CD4-positive, alpha-beta T cell treated with Interferon gamma for 1 hour (primary cell): ENCODE results near the gene CRK.

Experiments
- DNase-seq: peaks from one replicate; pipeline ENCODE4 v3.0.0-alpha.2; 2020

Gene CRK

GRCh38 chr17:1485423-1486376, 29.7 kb upstream of the CRK start:
- DNase-seq: peak; percentile 49

DNA sequence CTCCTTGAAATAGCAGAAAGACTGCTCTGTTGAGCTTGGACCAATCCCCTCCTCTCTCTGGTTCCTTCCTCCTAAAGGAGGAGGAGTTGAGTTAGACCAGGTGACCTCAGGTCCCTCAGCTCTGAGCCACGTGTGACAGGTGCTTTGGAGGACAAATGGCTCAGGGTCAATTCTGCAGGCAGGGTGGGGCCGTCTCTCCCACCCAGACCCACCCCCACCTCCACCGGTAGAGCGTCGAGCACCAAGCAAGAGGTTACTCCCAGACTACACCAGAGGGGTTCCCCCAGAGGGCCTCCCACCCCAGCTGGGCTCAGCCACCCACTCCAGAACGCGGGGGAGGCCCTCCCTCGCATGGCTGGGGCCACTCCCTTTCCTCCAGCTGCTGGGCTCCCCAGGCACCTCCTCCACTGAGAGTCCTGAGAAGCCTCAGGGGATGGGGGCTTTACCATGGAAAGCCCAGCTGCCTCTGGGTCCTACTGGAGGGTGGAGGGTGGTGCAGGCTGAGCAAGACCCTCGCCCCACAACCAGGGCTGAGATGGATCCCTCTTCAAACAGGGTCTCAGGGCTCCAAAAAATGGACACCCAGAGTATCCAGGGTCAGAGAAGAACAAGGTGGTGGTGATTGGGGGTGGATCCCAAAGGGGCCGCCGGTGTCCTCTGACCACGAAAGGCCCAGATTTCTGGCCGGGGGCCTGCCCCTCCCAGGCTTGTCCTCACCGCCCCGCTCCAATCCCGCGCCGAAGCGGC, 28.8 kb upstream of the CRK start:
- DNase-seq: peak; percentile 80

GRCh38 chr17:1484060-1484535, 28.1 kb upstream of the CRK start:
- DNase-seq: no peak

DNA sequence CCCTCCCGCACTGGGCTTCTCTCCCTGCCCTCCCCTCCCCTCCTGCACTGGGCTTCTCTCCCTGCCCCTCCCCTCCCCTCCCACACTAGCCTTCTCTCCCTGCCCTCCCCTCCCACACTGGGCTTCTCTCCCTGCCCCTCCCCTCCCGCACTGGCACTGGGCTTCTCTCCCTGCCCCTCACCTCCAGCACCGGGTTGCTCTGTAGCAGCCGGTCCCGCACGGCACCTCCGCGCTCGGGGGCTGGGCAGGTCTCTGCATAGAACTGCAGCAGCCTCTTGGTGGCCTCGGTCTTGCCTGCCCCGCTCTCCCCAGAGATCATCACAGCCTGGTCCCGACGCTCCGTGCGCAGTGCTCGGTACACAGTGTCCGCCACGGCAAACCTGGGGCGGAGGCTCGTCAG, 26.6 kb upstream of the CRK start:
- DNase-seq: no peak

DNA sequence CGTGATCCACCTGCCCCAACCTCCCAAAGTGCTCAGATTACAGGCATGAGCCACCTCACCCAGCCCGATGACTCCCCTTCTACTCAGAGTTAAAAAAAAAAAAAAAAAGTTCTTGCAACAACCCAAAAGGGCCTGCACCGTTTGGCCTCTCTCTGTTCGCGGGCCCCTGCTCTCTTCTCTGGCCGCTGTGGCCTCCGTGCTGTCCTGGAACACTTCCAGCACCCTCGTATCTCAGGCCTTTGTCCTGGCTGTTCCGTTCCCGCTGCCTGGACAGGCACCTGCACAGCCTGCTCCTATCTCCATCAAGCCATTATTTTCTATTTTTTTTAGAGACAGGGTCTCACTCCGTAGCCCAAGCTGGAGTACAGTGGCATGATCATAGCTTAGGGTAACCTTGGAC, 25.7 kb upstream of the CRK start:
- no peak for DNase-seq

GRCh38 chr17:1480747-1481465, 24.9 kb upstream of the CRK start:
- no peak for DNase-seq

- no peak for DNase-seq
These were observed 22.4 kb upstream of the CRK start for GRCh38 chr17:1478418-1478817.

DNA sequence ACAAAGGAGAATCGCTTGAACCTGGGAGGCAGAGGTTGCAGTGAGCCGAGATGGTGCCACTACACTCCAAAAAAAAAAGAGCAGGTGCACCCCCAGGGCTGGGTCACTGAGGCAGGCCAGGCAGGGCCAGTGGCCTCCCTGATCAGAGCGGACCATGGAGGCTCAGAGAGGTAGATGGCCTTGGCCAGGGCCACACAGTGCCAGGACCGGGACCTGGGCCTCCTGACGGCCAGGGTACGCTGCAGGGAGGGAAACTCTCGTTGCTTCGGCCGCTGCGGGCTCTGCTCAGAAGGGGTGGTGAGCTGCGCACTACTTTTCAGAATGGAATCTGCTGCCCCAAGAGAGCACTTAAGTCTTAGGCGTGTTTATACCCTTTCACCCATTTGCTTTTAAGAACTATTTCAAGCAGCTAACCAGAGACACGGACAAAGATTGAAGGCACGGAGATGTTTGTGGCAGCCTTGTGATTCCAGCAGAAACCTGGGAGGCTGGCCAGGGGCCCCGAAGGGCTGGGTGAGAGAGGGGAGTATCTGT, 19.4 kb upstream of the CRK start:
- no peak for DNase-seq

DNA sequence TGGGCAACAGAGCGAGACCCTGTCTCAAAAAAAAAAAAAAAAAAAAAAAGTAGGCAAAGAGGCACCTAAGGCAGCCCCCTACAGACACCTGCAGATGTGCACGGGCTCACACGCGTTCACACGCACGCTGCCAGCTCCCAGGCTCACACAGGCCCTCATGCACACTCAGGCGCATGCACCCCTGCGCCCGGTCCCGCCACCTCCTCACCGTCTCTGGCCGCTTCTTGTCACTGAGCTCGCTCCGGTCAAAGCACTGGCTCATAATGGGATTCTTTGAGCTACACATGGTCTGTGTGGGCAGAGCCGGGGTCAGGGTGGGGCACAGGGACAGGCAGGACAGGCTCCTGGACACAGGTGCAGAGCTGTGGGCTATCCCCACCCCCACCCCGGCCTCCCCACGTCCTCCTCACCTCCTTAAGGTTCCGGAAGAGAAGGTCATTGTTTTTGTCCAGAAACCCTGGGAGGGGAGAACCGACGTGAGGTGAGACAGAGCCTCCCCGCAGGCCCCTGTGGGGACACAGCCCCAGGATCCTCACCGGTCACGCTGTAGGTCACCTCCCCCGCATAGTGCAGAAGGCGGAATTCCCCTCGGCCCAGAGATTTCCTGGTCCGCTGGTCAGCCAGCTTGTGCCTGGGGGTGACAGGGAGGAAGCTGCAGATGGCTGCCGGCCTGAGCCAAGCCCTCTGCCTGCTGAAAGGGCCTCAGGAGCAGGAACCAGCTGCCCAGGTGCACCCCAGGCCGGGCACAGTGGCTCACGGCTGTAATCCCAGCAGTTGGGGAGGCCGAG, 18.6 kb upstream of the CRK start:
- no peak for DNase-seq

GRCh38 chr17:1473841-1474240, 17.8 kb upstream of the CRK start:
- DNase-seq: peak; percentile 38

DNA sequence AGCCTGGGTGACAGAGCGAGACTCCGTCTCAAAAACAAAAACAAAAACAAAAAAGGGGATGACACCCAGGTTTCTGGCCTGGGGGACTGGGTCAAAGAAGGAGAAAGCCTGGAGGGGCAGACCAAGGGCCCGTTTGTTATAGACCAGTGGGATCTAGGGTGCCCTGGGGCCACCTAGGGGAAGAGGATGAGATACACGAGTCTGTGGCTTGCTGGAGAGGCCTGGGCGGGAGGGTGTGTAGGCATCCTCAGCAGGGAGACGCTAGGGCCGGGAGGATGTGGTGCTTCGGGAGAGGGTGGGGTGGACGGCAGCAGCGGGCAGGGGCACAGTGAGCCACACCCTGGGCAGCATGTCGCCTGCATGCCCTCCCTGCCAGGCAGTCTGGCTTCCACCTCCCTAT, 17.1 kb upstream of the CRK start:
- no peak for DNase-seq

DNA sequence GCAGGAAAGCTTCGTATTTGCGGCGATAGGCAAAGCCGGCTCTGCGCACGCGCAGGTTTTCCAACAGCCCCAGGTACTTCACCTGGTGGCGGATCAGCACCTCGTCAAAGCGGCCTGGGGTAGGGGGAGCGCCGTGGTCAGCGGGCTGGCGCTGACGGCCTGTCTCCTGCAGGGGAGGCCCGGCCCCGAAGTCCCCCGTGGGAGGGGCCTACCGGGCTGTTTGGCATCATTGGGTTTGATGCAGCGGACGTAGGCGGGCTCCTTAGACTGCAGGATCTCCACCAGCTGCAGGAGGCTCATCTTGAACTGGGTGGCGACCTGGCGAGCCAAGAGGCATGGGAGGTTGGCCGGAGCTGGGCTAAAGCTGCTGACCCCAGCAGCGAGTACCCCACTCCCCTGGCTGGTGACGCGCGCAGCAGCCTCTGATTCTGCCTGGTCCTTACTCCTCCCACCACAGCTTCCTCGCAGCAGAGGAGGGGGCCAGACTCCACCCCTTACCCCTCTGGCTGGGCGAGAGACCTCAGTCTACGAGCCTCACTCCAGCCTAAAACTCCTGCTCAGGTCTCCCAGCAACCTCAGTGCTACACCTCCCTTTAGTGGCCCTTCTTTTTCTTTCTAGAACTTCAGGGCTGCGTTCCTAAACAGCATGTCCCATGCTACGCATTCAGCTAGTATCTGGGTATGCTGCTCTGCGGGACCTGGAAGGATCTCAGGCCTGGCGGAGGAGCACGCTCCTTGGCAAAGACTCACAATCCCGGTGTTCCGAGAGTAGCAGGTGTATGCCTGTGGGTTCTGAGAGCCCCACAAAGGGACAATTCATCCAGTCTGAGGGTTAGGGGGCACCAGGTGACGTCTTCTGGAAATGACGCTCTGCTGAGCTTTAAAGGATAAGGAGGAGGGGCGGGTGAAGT, 16.1 kb upstream of the CRK start:
- DNase-seq: no peak

DNA sequence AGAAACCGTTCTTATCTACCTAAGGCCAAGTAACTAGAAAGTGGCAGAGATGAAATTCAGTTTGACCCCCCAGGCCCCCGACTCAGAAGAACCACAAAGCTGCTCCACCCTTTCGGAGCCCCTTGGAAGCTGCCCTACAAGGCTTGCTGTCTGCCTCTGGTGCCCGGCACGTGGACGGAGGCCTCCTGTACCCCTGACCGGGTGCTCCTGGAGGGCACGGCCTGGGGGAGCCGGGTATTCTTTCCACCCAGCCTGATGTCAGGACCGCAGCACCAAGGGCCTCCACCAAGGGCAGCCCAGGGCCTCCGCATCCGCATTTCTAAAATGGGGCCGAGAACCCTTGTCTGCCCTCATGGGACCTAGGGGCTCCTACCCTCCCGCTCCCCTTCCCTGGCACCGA, 15.5 kb upstream of the CRK start:
- DNase-seq: no peak

GRCh38 chr17:1470755-1471462, 14.9 kb upstream of the CRK start:
- DNase-seq: no peak

DNA sequence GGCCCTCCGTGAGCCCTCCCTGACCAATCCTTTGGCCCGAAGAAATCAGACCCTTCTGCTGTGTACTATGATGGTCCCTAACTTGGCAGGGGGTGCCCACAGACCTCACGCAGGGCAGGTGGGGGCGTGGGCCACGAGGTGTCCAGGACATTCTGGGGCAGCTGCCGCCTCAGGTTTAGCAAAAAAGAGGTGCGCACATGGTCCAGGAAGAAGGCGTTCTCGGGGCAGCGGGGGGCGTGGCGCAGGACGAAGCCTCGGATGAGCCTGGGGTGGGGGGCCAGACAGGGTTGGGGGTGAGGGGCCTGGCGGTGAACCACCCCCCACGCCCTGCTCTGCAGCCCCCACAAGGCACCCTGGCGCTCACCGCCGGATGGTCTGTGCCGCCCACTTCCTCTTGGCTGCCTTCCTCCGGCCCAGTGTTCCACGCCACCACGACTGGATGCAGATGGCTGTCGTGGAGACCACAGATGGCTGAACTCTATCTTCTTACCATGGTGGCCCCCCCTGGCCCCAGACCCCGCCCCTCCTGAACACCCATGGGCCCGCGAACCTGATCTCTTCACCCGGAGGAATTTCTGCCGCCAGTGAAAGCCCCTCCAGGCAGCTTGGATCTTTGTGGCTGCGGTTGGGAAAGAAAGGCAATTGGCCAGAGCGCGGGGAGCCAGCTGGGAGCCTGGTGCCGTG, 14.2 kb upstream of the CRK start:
- DNase-seq: no peak

DNA sequence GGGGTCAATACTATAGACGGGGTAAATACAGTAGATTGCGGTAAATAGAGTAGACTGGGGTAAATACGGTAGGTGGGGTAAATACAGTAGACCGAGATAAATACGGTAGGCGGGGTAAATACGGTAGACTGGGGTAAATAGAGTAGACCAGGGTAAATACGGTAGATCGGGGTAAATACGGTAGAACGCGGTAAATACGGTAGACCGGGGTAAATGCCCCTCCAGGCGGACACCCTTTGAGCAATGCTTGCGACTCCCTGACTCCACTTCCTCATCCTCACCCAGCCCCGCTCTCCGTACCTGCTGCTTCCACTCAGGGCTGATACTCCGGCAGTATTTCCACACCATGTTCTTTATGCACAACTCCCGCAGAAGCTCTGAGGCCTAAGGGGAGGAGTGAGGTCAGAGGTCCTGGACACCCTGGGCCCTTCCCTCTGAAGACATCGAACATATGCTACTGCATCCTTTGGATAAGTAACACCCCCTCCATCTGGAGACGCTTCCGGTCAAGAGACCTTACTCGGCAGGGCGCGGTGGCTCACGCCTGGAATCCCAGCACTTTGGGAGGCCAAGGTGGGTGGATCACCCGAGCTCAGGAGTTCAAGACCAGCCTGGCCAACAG, 13.3 kb upstream of the CRK start:
- no peak for DNase-seq

- peak; percentile 47 for DNase-seq
These were observed 12.0 kb upstream of the CRK start for GRCh38 chr17:1467898-1468492.

DNA sequence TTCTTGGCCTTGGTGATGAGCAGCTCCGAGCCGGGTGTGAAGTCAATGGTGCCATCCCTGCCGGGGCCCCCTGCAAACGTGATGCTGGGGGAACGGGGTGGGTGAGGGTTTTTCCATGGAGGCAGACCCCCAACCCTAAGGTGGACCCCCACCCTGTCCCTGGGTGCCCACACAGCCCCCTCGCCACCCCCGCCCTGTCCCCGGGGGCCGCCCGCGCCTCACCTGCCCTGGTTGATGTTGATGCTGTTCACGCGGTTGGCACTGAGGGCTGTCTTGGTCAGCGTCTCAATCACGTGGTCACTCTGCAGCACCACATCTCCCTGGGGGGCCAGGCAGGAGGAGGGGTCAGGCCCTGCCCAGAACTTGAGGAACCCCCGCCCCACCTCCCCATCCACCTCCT, 11.2 kb upstream of the CRK start:
- DNase-seq: no peak

DNA sequence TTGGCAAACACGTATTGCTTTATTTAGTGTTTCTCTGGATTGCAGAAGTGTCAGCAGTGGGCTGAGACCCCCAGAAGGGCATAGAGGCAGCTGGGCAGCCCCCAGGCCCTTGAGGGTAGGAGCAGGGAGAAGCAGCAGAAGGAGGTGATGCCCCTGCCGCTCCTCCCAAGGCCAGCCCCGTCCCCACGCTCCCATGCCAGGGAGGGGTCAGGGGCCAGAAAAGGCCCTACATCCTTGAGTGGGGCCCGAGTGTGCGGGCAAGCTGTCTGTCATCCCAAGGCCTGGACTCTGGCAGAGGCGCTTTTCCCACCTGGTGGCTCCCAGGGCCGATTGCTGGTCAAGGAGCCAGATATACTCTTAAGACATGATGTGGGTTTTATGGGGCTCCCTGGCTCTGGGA, 8.2 kb upstream of the CRK start:
- no peak for DNase-seq
